Sciatic nerve (tissue), 2 donors: ENCODE measurements around the gene DISC1. TPM values are rescaled to one million over a fixed set of nuclear protein-coding genes. Genes with fewer than 3 reads are reported as not detected.
"Not testable (repeated sequence)": the region's sequence is repeated elsewhere in the genome, so short reads cannot be mapped to it uniquely, and the experiment has no call there.

Experiments
- ATAC-seq: fragments of 200-7000 bp; cut with Tn5 transposase; one replicate; pipeline ENCODE4 v1.9.1; 2020; ENCODE audit warnings: mild to moderate bottlenecking, moderate library complexity
- DNase-seq: peaks from one replicate; pipeline ENCODE4 v3.0.0-alpha.2; 2020; ENCODE audit warnings: low spot score
- intact Hi-C: fragments of 100-400 bp; cut with DNase I; formaldehyde crosslinking; loops from one replicate; pipeline ENCODE4 v1.14.2; 2022
- total RNA-seq: library from RNA; stranded (reverse); fragmentation: NEBNext Ultra II Directional; extraction: Animal tissue kit (Norgen Biotek cat#: 25700); gene quantifications from one replicate; pipeline ENCODE4 v1.2.1, GENCODE V29; 2021
- donor health status: DM: no; HTN: no; CAD: no.
- donor health status: DM: no; HTN: no; CAD: no.

The DISC1 gene
- total RNA-seq, 1 donor from 2014 or later, result 34.5 TPM

DNA sequence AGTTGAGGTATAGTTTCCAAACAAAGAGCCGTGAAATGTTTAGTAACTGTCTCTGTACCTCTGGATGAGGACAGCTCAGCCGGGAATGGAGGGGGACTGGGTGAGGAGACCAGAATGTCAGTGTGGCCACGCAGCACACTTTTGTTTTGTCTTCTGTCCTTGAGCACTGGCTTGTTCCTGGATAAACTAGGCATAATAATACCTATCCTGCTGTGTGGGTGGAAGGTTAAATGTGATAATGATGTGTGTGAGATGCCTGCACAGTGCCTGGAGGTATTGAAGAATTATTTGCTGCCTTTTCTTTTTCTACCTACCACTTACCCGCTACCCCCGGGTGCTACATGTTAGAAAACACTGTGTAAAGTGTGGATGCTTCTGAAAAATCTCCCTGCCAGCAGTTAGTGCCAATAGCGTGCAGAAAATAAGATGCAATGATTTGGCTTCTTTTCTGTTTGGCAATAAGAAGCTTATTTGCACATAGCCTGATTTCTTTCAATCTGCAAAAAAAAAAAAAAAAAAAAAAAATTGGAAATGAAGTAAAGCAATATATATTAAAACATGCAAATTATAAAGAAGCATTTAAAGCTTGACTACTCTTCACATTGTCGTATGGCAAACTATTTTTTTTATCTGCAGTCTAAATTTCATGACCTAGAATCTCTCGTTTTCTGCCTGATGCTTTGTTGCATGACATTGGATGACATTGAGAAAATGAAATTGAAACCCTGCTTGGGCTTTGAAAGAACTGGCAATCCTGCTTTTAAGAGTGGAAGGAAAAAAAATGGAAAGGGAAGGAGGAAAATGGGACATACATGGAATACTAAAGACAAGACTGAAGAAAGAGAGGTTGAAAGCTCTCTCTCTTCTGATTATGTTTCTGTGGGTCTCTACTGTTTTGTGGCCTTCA is 89.5 kb downstream of the DISC1 start:
- DNase-seq (no peak), ATAC-seq (no peak)
- intact Hi-C loops, result no loop called here

DNA sequence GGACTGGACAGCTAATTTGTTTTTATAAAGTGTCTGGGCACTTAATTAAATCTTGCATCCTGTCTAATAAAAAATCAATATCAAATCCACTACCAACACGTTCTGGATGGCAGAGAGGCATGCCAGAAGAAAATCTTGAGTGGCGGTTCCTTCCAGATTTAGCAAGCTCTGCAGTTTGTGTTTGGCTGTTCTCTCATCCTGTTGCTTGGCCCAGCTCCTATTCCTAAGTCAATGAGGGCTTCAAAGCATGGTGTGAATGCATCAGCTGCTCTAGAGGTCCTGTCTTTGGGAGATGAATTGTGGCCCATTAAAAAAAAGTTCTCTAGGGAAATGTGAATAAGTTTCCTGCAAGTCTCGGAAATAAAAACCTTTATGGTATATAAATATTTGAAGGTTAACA is 90.3 kb downstream of the DISC1 start:
- DNase-seq (no peak), ATAC-seq (no peak)
- intact Hi-C loops, result no loop called here

DNA sequence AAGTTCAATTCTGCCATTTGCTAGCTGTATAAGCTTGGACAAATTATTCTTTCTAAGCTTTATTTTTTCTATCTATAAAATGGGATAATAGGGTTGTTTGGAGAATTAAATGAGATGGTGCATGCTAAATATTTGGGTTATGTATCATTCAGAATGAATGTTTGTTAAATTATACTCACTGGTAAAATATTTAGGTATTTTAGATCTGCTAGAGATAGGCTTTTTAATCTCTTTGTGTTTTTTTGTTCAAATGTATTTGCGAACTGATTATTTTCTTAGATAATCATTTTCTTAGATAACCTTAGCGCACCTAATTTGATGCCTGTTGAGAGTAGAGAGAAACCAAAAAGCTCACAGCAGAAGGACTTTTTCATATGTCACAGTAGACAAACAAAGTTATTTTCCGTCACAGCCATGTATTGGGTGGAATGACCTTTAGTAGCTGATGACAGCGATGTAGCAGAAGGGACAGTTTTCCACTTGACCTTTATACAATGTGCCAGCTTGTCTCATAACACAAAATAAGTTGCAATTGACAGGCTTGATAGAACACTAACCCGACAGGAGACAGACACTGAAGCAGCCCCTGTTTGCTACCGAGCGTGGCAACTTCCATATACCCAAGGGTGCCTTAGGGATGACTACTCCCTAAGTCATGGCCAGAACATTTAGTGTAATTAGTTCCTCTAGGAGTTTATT is 93.0 kb downstream of the DISC1 start:
- ATAC-seq (no peak), DNase-seq (no peak)
- intact Hi-C loops, result no loop called here

DNA sequence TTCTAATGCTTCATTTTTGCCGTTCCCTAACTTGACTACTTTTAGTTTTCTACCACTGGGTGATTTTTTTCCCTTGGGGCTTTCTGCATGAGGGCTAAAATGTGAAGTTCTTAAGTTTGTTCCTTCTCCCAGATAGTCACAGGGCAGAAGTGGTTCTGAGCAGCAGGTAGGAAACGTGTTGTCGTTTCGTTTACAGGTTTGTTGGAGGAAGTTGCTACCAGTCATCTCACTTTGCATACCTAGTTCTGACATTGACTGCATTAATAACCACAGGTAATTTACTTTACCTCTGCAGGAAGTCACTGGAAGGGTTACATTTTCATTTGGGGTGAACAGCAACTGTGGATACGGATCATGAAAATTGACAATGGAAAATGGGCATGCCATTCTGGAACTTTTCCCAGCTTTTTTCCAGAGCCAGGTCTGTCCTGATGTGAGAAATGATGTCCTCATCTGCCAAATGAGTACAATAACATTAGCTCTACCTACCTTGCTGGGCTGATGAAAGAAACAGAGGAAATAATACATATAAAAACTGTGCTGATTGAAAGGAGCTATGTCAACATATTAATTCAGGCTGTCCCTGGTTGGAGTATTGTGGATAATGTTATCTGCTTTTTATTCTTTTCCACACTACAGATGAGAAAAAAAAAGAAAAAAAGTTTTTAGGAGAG is 94.2 kb downstream of the DISC1 start:
- intact Hi-C loops, result no loop called here
- ATAC-seq (no peak), DNase-seq (no peak)

DNA sequence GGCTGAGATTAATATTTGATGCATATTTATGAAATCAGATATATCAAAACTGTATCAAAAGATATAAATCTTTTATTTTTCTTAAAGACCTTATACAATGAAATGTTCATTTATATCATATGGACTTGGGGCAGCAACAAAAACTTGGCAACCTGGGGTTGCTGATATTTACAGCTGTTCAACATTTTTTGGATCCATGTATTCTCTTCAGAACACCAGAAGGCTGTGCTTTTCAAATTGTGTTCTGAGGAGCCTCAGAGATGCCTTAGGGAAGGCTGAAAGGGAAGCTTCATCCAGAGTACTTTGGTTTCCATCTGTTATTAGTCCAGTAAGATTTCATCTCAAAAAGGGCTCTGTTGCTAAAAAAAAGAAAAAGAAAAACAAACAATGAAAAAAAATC is 94.8 kb downstream of the DISC1 start:
- ATAC-seq (no peak), DNase-seq (no peak)
- intact Hi-C loops, result no loop called here

DNA sequence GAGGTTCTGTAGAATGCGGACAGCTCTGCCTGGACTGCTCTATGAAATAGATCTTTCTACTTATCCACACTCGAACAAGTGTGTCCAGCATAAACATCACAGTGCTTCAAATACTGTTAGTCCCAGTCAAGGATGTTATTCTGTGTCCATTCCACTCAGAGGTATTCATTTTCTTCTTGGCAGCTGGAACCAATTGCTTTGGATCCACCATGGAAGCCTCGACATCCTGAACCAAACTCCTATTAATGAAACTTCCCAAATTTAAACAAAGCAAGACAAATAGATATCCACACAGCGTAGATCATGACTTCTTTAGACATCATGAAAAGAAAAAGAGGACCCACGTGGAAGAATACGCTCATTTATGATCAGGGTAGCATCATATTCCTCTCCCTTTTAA is 95.8 kb downstream of the DISC1 start:
- DNase-seq (no peak), ATAC-seq (no peak)
- intact Hi-C loops, result no loop called here

DNA sequence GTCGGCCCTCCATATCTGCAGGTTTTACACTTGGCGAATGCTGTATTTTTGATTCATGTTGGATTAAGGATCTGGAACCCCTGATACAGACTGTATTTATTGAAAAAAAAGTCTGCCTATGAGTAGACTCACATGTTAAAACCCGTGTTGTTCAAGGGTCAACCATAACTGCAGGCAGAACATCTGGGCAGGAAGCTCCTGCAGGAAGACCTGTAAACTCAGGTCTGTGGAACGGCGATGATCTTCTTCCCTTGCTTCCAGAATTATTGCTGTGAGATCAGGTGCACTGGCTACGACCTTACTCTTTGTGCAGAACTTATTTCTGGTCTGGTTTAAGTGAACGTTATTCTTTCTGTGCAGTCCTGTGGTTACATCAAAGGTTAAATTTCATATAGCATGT is 96.6 kb downstream of the DISC1 start:
- intact Hi-C loops, result no loop called here
- no peak for DNase-seq
- no peak for ATAC-seq

DNA sequence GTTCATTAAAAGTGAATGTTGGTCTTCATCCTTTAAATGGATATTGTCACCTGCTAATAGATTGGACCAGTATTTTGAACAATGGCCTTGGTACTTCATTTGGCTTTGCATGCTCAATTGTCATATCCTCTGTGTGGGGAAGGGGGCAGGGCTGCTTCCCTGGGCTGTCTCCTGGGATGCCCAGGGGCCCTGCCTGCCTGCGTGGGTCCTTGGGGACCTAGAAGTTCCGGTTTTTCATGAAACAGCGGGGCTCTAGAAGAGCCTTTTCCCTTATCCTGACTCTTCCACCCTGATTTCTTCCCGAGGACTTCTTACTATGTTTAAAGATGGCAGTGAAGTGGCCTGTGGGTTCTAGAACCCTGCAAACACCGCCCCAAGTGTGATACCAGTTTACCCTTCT is 97.5 kb downstream of the DISC1 start:
- ATAC-seq, result no peak
- intact Hi-C loops, result no loop called here
- no peak for DNase-seq

DNA sequence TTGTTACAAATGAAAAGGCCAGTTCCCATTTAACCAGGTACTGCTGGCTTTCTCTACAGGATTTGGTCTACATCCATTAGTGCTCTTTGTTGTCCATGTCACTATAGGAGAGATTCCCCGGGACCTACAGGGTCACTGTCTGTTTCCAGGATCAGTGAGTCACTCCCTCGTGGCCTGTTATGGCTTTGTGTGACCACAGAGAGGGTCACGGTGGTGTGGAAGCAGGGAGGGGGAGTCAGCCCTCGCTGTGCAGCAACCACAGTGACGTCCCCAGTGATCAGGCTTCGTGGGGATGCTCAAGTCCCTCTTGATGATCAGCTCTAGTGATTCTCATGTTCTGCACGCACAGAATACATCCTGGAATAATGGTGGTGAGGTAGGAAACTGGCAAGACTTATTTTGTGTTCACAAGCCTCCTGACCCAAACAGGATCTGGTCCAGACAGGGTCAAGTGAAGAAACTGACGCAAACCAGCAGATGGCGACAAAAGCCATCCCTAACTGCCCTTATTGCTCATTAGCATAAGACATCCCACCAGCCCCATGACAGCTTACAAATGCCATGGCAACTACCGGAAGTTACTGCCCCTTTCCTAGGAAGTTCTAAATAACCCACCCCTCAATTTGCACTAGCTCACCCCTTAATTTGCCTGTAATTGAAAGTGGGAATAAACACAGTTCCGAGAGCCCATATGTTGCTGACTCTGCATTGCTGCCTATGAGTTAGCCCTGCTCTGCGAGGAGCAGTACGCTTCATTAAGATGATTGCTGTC is 98.5 kb downstream of the DISC1 start:
- no peak for DNase-seq
- intact Hi-C loops, result no loop called here
- peak; percentile 46 for ATAC-seq

DNA sequence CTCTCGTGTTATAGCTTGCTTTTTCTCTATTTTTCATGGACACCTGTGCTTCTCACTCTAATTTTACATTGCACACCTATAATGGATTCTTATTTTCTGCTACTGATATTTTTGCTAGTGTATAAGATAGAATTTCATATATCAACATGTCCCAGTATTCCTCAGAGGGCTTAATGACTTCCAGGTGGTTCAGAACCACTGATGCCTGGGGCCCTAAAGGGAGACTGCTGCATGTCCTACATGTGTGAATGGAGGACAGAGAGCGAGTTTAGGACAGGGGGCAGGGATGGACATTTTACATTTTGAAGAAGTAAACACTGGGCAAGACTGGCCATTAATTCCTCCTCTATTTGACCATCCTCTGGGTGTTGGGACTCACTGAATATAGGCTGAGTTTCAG is 100.6 kb downstream of the DISC1 start:
- DNase-seq (no peak), ATAC-seq (no peak)
- intact Hi-C loops, result no loop called here

DNA sequence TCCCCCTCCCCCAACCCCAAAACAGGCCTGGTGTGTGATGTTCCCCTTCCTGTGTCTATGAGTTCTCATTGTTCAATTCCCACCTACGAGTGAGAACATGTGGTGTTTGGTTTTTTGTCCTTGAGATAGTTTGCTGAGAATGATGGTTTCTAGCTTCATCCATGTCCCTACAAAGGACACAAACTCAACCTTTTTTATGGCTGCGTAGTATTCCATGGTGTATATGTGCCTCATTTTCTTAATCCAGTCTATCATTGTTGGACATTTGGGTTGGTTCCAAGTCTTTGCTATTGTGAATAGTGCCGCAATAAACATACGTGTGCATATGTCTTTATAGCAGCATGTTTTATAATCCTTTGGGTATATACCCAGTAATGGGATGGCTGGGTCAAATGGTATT is 102.4 kb downstream of the DISC1 start:
- intact Hi-C loops, DNase-seq, ATAC-seq: not testable (repeated sequence)

DNA sequence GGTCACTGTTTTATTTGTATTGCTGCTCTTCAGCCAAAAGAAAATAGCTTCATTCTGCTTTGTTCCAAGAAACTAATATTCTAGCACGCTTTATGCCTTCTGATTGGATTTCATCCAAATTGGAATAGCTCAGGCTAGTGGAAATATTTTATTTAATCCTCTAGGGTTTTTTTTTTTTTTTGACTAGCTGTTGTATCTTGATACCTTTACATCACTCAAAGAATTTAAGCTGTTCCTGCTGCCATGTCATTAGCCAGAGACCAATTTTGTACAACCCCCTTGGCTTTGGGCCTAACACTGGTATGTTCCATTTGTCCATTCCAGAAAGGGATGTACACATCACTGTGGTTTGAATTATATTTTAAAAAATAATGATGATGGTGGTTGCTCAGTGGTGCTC is 103.0 kb downstream of the DISC1 start:
- intact Hi-C loops, result no loop called here
- DNase-seq, result no peak
- ATAC-seq, result no peak

DNA sequence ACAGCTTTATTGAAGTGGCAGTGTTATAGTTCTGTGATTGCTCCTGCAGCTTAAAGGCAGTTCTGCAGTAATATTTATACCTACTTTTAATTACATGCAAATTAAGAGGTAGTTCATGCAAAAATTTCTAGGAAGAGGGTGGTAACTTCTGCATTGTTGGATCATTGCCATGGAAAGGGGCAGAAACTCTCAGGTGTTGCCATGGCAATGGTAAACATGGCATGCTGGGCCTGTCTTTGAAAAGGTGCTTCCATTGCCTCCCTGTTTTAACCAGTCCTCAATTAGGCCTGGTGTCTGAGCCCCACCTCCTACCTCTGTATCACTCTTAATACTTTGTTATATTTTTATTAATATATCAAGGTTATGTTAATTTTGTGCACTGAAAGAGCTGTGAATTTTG is 104.7 kb downstream of the DISC1 start:
- DNase-seq (no peak), ATAC-seq (no peak)
- intact Hi-C loops, result no loop called here

DNA sequence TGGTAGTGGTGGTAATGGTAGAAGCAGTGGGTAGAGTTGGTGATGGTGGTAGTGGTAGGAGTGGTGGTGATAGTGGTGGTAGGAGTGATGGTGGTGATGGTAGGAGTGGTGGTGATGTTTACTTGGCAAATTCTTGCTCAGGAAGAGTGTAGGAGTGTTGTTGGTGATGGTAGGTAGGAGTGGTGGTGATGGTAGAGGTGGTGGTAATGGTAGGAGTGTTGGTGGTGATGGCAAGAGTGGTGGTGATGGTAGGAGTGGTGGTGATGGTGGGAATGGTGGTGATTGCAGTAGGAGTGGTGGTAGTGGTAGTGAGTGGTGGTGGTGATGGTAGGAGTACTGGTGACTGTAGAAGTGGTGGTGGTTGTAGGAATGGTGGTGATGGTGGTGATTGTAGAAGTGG is 106.5 kb downstream of the DISC1 start:
- ATAC-seq (no peak), DNase-seq (no peak)
- intact Hi-C loops, result no loop called here

DNA sequence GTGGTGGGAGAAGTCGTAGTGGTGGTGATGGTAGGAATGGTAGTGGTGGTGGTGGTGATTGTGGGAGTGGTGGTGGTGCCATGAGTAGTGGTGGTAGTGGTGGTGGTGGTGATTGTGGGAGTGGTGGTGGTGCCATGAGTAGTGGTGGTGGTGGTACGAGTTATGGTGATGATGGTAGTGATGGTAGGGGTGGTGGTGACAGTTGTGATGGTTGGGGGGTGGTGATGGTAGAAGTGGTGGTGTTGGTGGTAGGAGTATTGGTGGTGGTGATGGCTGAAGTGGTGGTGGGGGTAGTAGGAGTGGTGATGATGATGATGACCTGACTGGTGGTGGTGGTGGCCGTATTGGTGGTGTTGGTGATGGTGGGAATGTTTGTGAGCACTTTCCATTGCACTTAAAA is 107.1 kb downstream of the DISC1 start:
- intact Hi-C loops, result no loop called here
- DNase-seq (no peak), ATAC-seq (no peak)

DNA sequence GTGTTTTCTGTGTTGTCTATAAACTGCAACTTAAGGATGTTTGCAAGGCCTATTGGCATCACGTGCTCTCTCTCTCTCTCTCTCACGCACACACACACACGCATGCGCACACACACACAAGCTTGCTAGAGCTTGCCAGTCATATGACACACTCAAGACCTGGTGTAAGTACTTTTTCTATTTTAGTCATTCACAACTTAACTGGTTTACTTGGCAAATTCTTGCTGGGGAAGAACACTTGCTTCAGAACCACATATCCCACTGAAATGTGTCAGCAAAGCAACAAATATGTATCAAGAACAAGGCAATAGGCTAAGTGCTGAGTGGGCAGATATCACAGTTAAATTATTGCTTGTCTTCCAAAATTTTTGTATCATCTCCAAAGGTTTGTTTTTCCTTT is 107.8 kb downstream of the DISC1 start:
- intact Hi-C loops, result no loop called here
- DNase-seq, result no peak
- ATAC-seq, result peak; percentile 38

DNA sequence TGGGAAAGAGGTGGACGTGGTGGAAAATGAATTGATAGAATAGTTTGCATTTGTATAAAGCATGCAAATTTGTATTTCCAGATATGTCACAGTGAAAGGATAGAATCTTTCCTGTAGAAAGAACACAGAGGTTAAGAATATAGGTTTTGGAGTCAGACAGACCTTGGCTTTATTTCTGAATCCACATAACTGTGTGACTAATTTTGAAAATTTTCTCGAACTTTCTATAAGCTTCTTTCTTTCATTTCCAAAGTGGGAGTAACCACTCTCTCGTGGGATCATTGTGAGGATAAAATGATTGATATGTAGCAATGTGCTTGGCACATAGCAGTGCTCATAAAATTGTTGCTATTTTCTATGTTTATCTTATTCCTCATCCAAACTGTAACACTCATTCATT is 108.8 kb downstream of the DISC1 start:
- no peak for ATAC-seq
- intact Hi-C loops, result no loop called here
- no peak for DNase-seq

DNA sequence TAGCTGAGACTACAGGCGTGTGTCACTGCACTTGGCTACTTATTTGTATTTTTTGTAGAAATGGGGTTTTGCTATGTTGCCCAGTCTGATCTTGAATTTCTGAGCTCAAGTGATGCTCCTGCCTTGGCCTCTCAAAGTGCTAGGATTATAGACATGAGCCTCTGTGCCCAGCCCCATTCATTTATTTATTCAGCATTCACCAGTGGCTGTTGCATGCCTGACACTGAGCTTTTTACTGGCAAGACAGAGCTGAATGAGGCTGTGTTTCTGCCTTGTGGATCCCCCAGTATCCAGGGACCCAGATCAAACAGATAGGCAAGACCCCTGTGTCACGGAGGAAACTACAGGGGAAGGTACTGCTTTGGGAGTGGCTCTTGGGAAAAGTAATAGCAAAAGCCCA is 109.4 kb downstream of the DISC1 start:
- DNase-seq, result no peak
- ATAC-seq, result no peak
- intact Hi-C loops, result no loop called here

DNA sequence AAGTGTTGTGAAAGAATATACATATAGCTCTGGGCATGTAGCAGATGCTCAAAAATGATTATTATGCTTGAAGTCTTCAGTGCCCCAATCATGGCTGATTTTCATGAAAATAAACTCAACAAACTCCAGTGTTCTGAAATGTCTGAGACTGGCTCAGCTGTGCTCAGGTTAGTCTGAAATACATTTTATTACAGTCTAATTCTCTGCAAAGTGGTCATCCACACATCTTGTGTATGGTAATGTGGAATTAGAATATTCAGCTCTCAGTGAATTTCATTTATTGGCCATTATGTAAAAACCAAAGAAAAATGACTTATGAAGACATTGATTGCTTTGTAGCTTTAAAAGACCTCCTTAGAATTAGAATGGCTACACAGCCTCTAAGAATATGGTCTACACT is 109.9 kb downstream of the DISC1 start:
- intact Hi-C loops, result no loop called here
- ATAC-seq (no peak), DNase-seq (no peak)
